Left kidney (tissue), 2 donors: ENCODE data around the gene IL11RA. TPM values are rescaled to one million over a fixed set of nuclear protein-coding genes. Genes with fewer than 3 reads are reported as not detected.

Experiments
- DNase-seq: peaks from one replicate; pipeline ENCODE4 v3.0.0-alpha.2; 2013
- polyA plus RNA-seq: library from polyadenylated mRNA; unstranded; fragments of 120-200 nt; gene quantifications from one replicate; pipeline ENCODE4 v1.2.1, GENCODE V29; 2013; ENCODE audit not compliant: insufficient read length

Gene IL11RA
- polyA plus RNA-seq, 1 donor, result 66.8 TPM

- DNase-seq, result no peak
These were observed 1.4 kb downstream of the IL11RA start for GRCh38 chr9:34653151-34654072.

- DNase-seq, result no peak
These were observed 2.5 kb downstream of the IL11RA start for GRCh38 chr9:34654323-34655051.

GRCh38 chr9:34655394-34655793, 3.4 kb downstream of the IL11RA start:
- no peak for DNase-seq

- no peak for DNase-seq
These were observed 5.0 kb downstream of the IL11RA start for GRCh38 chr9:34656992-34657391.

GRCh38 chr9:34658461-34658860, 6.5 kb downstream of the IL11RA start:
- no peak for DNase-seq

GRCh38 chr9:34659592-34660253, 7.7 kb downstream of the IL11RA start:
- DNase-seq, result no peak

- no peak for DNase-seq
These were observed 10.7 kb downstream of the IL11RA start, which contains the start of gene CCL27 for GRCh38 chr9:34662526-34663302. Gene CCL27 (minus strand): TSS chr9:34662657. CDS start chr9:34662633, 24 bp downstream.

GRCh38 chr9:34663303-34663605, 11.3 kb downstream of the IL11RA start:
- no peak for DNase-seq

GRCh38 chr9:34664281-34665066, 12.5 kb downstream of the IL11RA start:
- peak; percentile 83 for DNase-seq

GRCh38 chr9:34665067-34665380, 13.0 kb downstream of the IL11RA start:
- DNase-seq, result no peak

GRCh38 chr9:34665381-34666250, 13.6 kb downstream of the IL11RA start:
- peak; percentile 93 for DNase-seq

GRCh38 chr9:34669809-34670562, 18.0 kb downstream of the IL11RA start:
- DNase-seq, result no peak

GRCh38 chr9:34671307-34671706, 19.3 kb downstream of the IL11RA start:
- DNase-seq, result no peak

- DNase-seq, result no peak
These were observed 22.5 kb downstream of the IL11RA start for GRCh38 chr9:34674440-34674839.

GRCh38 chr9:34675048-34675714, 23.2 kb downstream of the IL11RA start:
- peak; percentile 67 for DNase-seq

GRCh38 chr9:34675869-34676268, 23.9 kb downstream of the IL11RA start:
- DNase-seq, result no peak

- no peak for DNase-seq
These were observed 32.2 kb downstream of the IL11RA start for GRCh38 chr9:34684145-34684544.

GRCh38 chr9:34684816-34685215, 32.8 kb downstream of the IL11RA start:
- DNase-seq, result no peak

GRCh38 chr9:34685591-34685990, 33.6 kb downstream of the IL11RA start:
- no peak for DNase-seq
